HepG2 (cell line): ENCODE measurements around the gene ZKSCAN4. TPM values are rescaled to one million over a fixed set of nuclear protein-coding genes. Genes with fewer than 3 reads are reported as not detected.

Experiments
- CBX5 ChIP-seq: sonication (generic); formaldehyde crosslinking; IDR thresholded peaks from 2 replicates; pipeline ENCODE4 v1.4.0; 2020; ENCODE audit warnings: missing genetic modification reagents, borderline replicate concordance
- FOXO1 ChIP-seq: sonication (generic); formaldehyde crosslinking; IDR thresholded peaks from 2 replicates; pipeline ENCODE4 v1.4.0; 2020; ENCODE audit warnings: missing genetic modification reagents
- MXD4 ChIP-seq: IDR thresholded peaks from 2 replicates; pipeline ENCODE4 v1.6.1; 2016; ENCODE audit warnings: mild to moderate bottlenecking, missing biosample characterization, missing genetic modification reagents
- NONO ChIP-seq, 2 experiments: fragments of 450-650 bp in 1 of 2; sonication (generic) in 1 of 2; formaldehyde crosslinking in 1 of 2; IDR thresholded peaks in 1 of 2; conservative IDR thresholded peaks in 1 of 2; 2 replicates each; pipeline versions ENCODE4 v1.6.1 to v1.8.0; 2017 to 2022; ENCODE audit warnings: mild to moderate bottlenecking in 1 of 2, missing genetic modification reagents in 1 of 2, moderate library complexity in 1 of 2
- PCBP1 ChIP-seq: fragments of 200-400 bp; formaldehyde crosslinking; IDR thresholded peaks from 2 replicates; pipeline ENCODE4 v1.6.1; 2017; ENCODE audit warnings: mild to moderate bottlenecking, low read depth, low read length, borderline replicate concordance
- SKI ChIP-seq: fragments of 450-650 bp; IDR thresholded peaks from one replicate; pipeline ENCODE4 v1.6.1; 2018; ENCODE audit warnings: mild to moderate bottlenecking; ENCODE audit not compliant: partially characterized antibody
- SMAD3 ChIP-seq: sonication (generic); formaldehyde crosslinking; IDR thresholded peaks from 2 replicates; pipeline ENCODE4 v1.4.0; 2020; ENCODE audit warnings: missing genetic modification reagents
- SP2 ChIP-seq: sonication (generic); formaldehyde crosslinking; IDR thresholded peaks from 2 replicates; pipeline ENCODE4 v1.5.1; 2020; ENCODE audit warnings: mild to moderate bottlenecking, missing genetic modification reagents
- ZFX ChIP-seq: sonication (generic); formaldehyde crosslinking; IDR thresholded peaks from 2 replicates; pipeline ENCODE4 v1.4.0; 2020; ENCODE audit warnings: mild to moderate bottlenecking, low read depth, missing genetic modification reagents, moderate library complexity
- ZNF232 ChIP-seq: sonication (generic); formaldehyde crosslinking; IDR thresholded peaks from 2 replicates; pipeline ENCODE4 v1.4.0; 2020; ENCODE audit warnings: missing genetic modification reagents, borderline replicate concordance
- ZNF589 ChIP-seq: sonication (generic); formaldehyde crosslinking; conservative IDR thresholded peaks from 2 replicates; pipeline ENCODE4 v1.8.0; 2022; ENCODE audit warnings: mild to moderate bottlenecking, moderate library complexity, missing genetic modification reagents
- polyA plus RNA-seq, 8 experiments: library from polyadenylated mRNA; depleted of rRNA in 3 of 8; stranded (reverse) in 7 of 8; unstranded in 1 of 8; fragments of >200 nt; fragmentation: Illumina TruSeq in 4 of 8; extraction: Trizol in 4 of 8; gene quantifications; 2 replicates each; pipeline versions ENCODE4 v1.2.1 to v1.2.3, GENCODE V29; 2011 to 2016; ENCODE audit warnings: low read depth in 4 of 8, missing spikeins in 1 of 8, mixed read lengths in 1 of 8; ENCODE audit not compliant: insufficient read depth in 1 of 8
- total RNA-seq, 5 experiments: library from RNA; depleted of rRNA; stranded (reverse); fragments of >200 nt; fragmentation: Illumina TruSeq; extraction: Trizol; gene quantifications; 2 replicates each; pipeline ENCODE4 v1.2.3, GENCODE V29; 2016; ENCODE audit warnings: low read depth in 1 of 5
- TF ChIP-seq, protein P1 (sequence below): sonication (generic); formaldehyde crosslinking; IDR thresholded peaks from 2 replicates; pipeline ENCODE4 v1.4.0; 2020; ENCODE audit warnings: missing genetic modification reagents, mild to moderate bottlenecking, borderline replicate concordance
- TF ChIP-seq, protein P2 (sequence below), 2 experiments: sonication (generic) in 1 of 2; formaldehyde crosslinking in 1 of 2; IDR thresholded peaks; 2 replicates each; pipeline versions ENCODE4 v1.5.1 to v1.6.1; 2011 to 2020; ENCODE audit warnings: borderline replicate concordance in 1 of 2, low read depth in 1 of 2, low read length in 1 of 2, mild to moderate bottlenecking in 1 of 2, missing genetic modification reagents in 1 of 2, moderate library complexity in 1 of 2
- TF ChIP-seq, protein P3 (sequence below), 2 experiments: sonication (generic) in 1 of 2; formaldehyde crosslinking in 1 of 2; IDR thresholded peaks; 2 replicates each; pipeline versions ENCODE4 v1.6.1 to v1.9.0; 2014 to 2022; ENCODE audit warnings: antibody characterized with exemption in 1 of 2, borderline replicate concordance in 1 of 2, inconsistent platforms in 1 of 2, low read depth in 1 of 2, missing genetic modification reagents in 1 of 2

ZKSCAN4 gene
- total and polyA plus RNA-seq, 2 of the 13 experiments (the other 11 are each of a cell fraction or from before 2014, with no cell fraction given) = 2.9 to 7.8 TPM

DNA sequence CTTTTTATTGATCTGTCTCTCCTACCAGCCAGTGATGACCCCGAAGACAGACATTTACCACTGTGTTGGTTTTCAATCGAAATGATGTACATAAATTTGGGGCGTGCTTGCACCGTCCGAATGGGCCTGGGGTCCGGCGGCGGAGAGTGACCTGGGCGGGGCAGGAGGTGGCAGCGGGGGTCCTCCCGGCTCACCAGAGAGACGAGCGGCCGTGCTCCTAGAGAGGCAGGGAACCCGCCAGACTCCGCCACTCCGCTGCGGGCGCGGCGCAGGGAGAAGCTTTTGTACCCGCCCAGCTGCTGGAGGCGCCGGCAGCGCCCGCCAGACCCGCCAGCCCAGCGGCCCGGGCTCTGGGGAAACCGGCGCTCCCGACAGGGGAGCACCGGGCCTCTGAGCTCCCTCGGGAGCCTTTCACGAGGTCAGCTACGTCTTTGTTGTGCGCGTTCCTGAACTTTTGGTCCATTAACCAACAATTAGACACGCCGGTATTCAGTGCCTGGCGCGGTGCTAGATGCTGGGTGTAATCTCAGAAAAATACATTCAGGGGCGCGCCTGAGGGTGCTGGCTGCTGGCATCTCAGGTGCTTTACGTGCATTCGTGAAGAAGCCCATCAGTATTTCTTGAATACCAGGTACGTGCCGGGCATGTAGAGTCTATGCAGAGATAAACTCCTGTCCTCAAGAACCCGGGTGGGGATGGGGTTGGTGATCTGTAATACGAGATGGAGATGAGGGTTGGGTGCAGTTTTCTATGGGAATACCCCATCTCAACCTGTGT lies 29.4 kb upstream of the ZKSCAN4 start, which contains the start of gene PGBD1 (continued):
- TF ChIP-seq, protein P1, sequence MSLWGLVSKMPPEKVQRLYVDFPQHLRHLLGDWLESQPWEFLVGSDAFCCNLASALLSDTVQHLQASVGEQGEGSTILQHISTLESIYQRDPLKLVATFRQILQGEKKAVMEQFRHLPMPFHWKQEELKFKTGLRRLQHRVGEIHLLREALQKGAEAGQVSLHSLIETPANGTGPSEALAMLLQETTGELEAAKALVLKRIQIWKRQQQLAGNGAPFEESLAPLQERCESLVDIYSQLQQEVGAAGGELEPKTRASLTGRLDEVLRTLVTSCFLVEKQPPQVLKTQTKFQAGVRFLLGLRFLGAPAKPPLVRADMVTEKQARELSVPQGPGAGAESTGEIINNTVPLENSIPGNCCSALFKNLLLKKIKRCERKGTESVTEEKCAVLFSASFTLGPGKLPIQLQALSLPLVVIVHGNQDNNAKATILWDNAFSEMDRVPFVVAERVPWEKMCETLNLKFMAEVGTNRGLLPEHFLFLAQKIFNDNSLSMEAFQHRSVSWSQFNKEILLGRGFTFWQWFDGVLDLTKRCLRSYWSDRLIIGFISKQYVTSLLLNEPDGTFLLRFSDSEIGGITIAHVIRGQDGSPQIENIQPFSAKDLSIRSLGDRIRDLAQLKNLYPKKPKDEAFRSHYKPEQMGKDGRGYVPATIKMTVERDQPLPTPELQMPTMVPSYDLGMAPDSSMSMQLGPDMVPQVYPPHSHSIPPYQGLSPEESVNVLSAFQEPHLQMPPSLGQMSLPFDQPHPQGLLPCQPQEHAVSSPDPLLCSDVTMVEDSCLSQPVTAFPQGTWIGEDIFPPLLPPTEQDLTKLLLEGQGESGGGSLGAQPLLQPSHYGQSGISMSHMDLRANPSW (CRISPR knock-in tag) = peak; percentile 16; the same call in 1 of the 2 replicates
- 0 out of 2 replicates have a peak, but pooled peaks have one; percentile 26 for TF ChIP-seq MXD4
- peak; percentile 64 for TF ChIP-seq SKI
- no peak for TF ChIP-seq ZNF589 (CRISPR knock-in tag)
- peak; percentile 66; the same call in 1 of the 2 replicates for TF ChIP-seq SMAD3 (CRISPR knock-in tag)
- TF ChIP-seq NONO (IDR thresholded peaks at IDR 0.05) = no peak
- peak; percentile 80 for TF ChIP-seq NONO (CRISPR knock-in tag; conservative IDR thresholded peaks at IDR 0.05)
- no peak for TF ChIP-seq SP2 (CRISPR knock-in tag)
- TF ChIP-seq ZNF232 (CRISPR knock-in tag) = peak; percentile 66; the same call in 1 of the 2 replicates
- TF ChIP-seq CBX5 (CRISPR knock-in tag) = no peak
- no peak for TF ChIP-seq PCBP1
- TF ChIP-seq, protein P2, sequence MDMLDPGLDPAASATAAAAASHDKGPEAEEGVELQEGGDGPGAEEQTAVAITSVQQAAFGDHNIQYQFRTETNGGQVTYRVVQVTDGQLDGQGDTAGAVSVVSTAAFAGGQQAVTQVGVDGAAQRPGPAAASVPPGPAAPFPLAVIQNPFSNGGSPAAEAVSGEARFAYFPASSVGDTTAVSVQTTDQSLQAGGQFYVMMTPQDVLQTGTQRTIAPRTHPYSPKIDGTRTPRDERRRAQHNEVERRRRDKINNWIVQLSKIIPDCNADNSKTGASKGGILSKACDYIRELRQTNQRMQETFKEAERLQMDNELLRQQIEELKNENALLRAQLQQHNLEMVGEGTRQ (IDR thresholded peaks at IDR 0.05; ENCODE audit: low read depth, low read length) = no peak
- TF ChIP-seq, protein P2 (CRISPR knock-in tag; IDR thresholded peaks at IDR 0.05; ENCODE audit: borderline replicate concordance) = no peak
- TF ChIP-seq FOXO1 (CRISPR knock-in tag) = peak; percentile 50
- TF ChIP-seq ZFX (CRISPR knock-in tag) = peak; percentile 69
- TF ChIP-seq, protein P3, sequence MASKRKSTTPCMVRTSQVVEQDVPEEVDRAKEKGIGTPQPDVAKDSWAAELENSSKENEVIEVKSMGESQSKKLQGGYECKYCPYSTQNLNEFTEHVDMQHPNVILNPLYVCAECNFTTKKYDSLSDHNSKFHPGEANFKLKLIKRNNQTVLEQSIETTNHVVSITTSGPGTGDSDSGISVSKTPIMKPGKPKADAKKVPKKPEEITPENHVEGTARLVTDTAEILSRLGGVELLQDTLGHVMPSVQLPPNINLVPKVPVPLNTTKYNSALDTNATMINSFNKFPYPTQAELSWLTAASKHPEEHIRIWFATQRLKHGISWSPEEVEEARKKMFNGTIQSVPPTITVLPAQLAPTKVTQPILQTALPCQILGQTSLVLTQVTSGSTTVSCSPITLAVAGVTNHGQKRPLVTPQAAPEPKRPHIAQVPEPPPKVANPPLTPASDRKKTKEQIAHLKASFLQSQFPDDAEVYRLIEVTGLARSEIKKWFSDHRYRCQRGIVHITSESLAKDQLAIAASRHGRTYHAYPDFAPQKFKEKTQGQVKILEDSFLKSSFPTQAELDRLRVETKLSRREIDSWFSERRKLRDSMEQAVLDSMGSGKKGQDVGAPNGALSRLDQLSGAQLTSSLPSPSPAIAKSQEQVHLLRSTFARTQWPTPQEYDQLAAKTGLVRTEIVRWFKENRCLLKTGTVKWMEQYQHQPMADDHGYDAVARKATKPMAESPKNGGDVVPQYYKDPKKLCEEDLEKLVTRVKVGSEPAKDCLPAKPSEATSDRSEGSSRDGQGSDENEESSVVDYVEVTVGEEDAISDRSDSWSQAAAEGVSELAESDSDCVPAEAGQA (IDR thresholded peaks at IDR 0.05; ENCODE audit: low read depth) = peak; percentile 21; the same call in 1 of the 2 replicates
- TF ChIP-seq, protein P3 (CRISPR knock-in tag; IDR thresholded peaks at IDR 0.05; ENCODE audit: borderline replicate concordance) = no peak
